H1 (cell line): ENCODE data around the gene SMTNL2. TPM values are rescaled to one million over a fixed set of nuclear protein-coding genes. Genes with fewer than 3 reads are reported as not detected.

Experiments
- CTCF ChIA-PET: fragments of 300-600 bp; sonication (Branson Sonifier 250); formaldehyde crosslinking; loops from one replicate; lab custom pipeline; 2021; ENCODE audit not compliant: partially characterized antibody; lab: Charles Lee
- POLR2A ChIA-PET: fragments of 300-600 bp; sonication (Branson Sonifier 250); formaldehyde crosslinking; loops from one replicate; lab custom pipeline; 2021; ENCODE audit warnings: inconsistent platforms; ENCODE audit not compliant: partially characterized antibody; lab: Charles Lee
- DNase-seq, 2 experiments: peaks; one replicate each; pipeline versions ENCODE4 v3.0.0 to v3.0.0-alpha.2; 2010 to 2022; ENCODE audit warnings: low spot score in 2 of 2, low read depth in 1 of 2, mixed read lengths in 1 of 2
- FAIRE-seq: peaks from 2 replicates; lab custom pipeline; 2011; peaks lifted over from hg19 to GRCh38; lab: Jason Lieb, UNC
- H2AFZ ChIP-seq: 2 replicates; pipeline ENCODE4 v1.8.1; 2012; ENCODE audit warnings: low read length, inconsistent platforms
- H2AK5ac ChIP-seq: 2 replicates; pipeline ENCODE4 v1.6.1; 2013; ENCODE audit warnings: low read depth, low read length
- H2BK120ac ChIP-seq: replicated peaks from 2 replicates; pipeline ENCODE3; 2013; ENCODE audit warnings: low read depth, low read length, inconsistent platforms
- H2BK12ac ChIP-seq: 2 replicates; pipeline ENCODE4 v1.6.1; 2013; ENCODE audit warnings: low read depth, low read length
- H2BK15ac ChIP-seq: 2 replicates; pipeline ENCODE4 v1.6.1; 2013; ENCODE audit warnings: low read length
- H2BK20ac ChIP-seq: 2 replicates; pipeline ENCODE4 v1.6.1; 2013; ENCODE audit warnings: low read length
- H2BK5ac ChIP-seq: 2 replicates; pipeline ENCODE4 v1.6.1; 2013; ENCODE audit warnings: low read depth, low read length
- H3K14ac ChIP-seq: 2 replicates; pipeline ENCODE4 v1.6.1; 2013; ENCODE audit warnings: inconsistent platforms; ENCODE audit not compliant: insufficient read length
- H3K18ac ChIP-seq: 2 replicates; pipeline ENCODE4 v1.6.1; 2013; ENCODE audit warnings: low read length; ENCODE audit errors: extremely low read depth
- H3K23ac ChIP-seq: 2 replicates; pipeline ENCODE4 v1.6.1; 2013; ENCODE audit warnings: inconsistent platforms; ENCODE audit not compliant: insufficient read length
- H3K23me2 ChIP-seq: 2 replicates; pipeline ENCODE4 v1.6.1; 2013; ENCODE audit warnings: low read depth, low read length
- H3K27ac ChIP-seq: 2 replicates; pipeline ENCODE4 v1.6.1; 2011; ENCODE audit warnings: low read depth, low read length, inconsistent platforms
- H3K27me3 ChIP-seq, 4 experiments: replicated peaks in 1 of 4; 1 replicate in 1 of 4; 2 replicates in 3 of 4; pipeline versions ENCODE4 v1.6.1 to v1.8.1; 2011 to 2013; ENCODE audit warnings: low read length in 3 of 4, mild to moderate bottlenecking in 3 of 4, inconsistent platforms in 2 of 4, mixed read lengths in 2 of 4, moderate library complexity in 1 of 4; ENCODE audit not compliant: control insufficient read depth in 3 of 4, insufficient read depth in 3 of 4; ENCODE audit errors: extremely low read depth in 1 of 4
- H3K36me3 ChIP-seq, 4 experiments: 2 replicates each; pipeline versions ENCODE4 v1.6.1 to v1.8.1; 2011 to 2013; ENCODE audit warnings: mild to moderate bottlenecking in 4 of 4, low read length in 3 of 4, moderate library complexity in 2 of 4, control low read depth in 1 of 4, inconsistent platforms in 1 of 4; ENCODE audit not compliant: insufficient read depth in 4 of 4, control insufficient read depth in 2 of 4
- H3K4ac ChIP-seq: replicated peaks from 2 replicates; pipeline ENCODE3; 2013; ENCODE audit warnings: low read length, low read depth, mixed read lengths, inconsistent platforms; ENCODE audit not compliant: insufficient read length
- H3K4me1 ChIP-seq, 4 experiments: replicated peaks in 1 of 4; 1 replicate in 1 of 4; 2 replicates in 3 of 4; pipeline versions ENCODE4 v1.6.1 to v1.8.1; 2011 to 2013; ENCODE audit warnings: low read length in 3 of 4, inconsistent platforms in 2 of 4, mixed read lengths in 1 of 4; ENCODE audit not compliant: insufficient read depth in 4 of 4, control insufficient read depth in 3 of 4
- H3K4me2 ChIP-seq, 2 experiments: 2 replicates each; pipeline versions ENCODE4 v1.6.1 to v1.8.1; 2011 to 2013; ENCODE audit warnings: low read depth in 2 of 2, low read length in 2 of 2, control low read depth in 1 of 2, inconsistent platforms in 1 of 2, mild to moderate bottlenecking in 1 of 2; ENCODE audit not compliant: insufficient read depth in 1 of 2
- H3K4me3 ChIP-seq, 4 experiments: fragments of 200-600, 300-600 bp in 1 of 4; sonication (generic), shearing (Covaris generic), sonication (Bioruptor Twin) in 1 of 4; 2 replicates each; pipeline versions ENCODE4 v1.5.1 to v1.8.1; 2011 to 2016; ENCODE audit warnings: low read length in 4 of 4, low read depth in 3 of 4, control low read depth in 2 of 4, inconsistent platforms in 2 of 4, mild to moderate bottlenecking in 2 of 4, mixed read lengths in 1 of 4, moderate library complexity in 1 of 4; ENCODE audit not compliant: insufficient read depth in 2 of 4; ENCODE audit errors: extremely low read depth in 1 of 4
- H3K56ac ChIP-seq: replicated peaks from 2 replicates; pipeline ENCODE3; 2013; ENCODE audit warnings: low read depth, mild to moderate bottlenecking, mixed read lengths, low read length, inconsistent platforms; ENCODE audit not compliant: insufficient read length
- H3K79me1 ChIP-seq: 2 replicates; pipeline ENCODE4 v1.6.1; 2013; ENCODE audit warnings: low read depth, low read length, control low read depth
- H3K79me2 ChIP-seq, 2 experiments: 2 replicates each; pipeline versions ENCODE4 v1.6.1 to v1.8.1; 2012 to 2013; ENCODE audit warnings: low read length in 2 of 2, mild to moderate bottlenecking in 2 of 2, inconsistent platforms in 1 of 2; ENCODE audit not compliant: insufficient read depth in 2 of 2, control insufficient read depth in 1 of 2
- H3K9ac ChIP-seq, 4 experiments: replicated peaks in 1 of 4; 1 replicate in 1 of 4; 2 replicates in 3 of 4; pipeline versions ENCODE4 v1.6.1 to v1.8.1; 2011 to 2013; ENCODE audit warnings: low read depth in 3 of 4, low read length in 3 of 4, control low read depth in 2 of 4, mild to moderate bottlenecking in 2 of 4, moderate library complexity in 2 of 4, inconsistent platforms in 1 of 4; ENCODE audit errors: extremely low read depth in 1 of 4
- H3K9me3 ChIP-seq, 2 experiments: 2 replicates each; pipeline versions ENCODE4 v1.6.1 to v1.8.1; 2012 to 2013; ENCODE audit warnings: mild to moderate bottlenecking in 2 of 2, moderate library complexity in 2 of 2, control low read depth in 1 of 2, inconsistent platforms in 1 of 2, low read depth in 1 of 2, low read length in 1 of 2, mixed read lengths in 1 of 2; ENCODE audit not compliant: insufficient read depth in 2 of 2
- H4K20me1 ChIP-seq, 2 experiments: replicated peaks in 1 of 2; 2 replicates each; pipeline versions ENCODE3 to v1.8.1; 2011 to 2013; ENCODE audit warnings: inconsistent platforms in 2 of 2, low read length in 2 of 2, mild to moderate bottlenecking in 1 of 2; ENCODE audit not compliant: insufficient read depth in 2 of 2, control insufficient read depth in 1 of 2
- H4K5ac ChIP-seq: 2 replicates; pipeline ENCODE4 v1.6.1; 2013; ENCODE audit warnings: low read length, low read depth, mixed read lengths, inconsistent platforms; ENCODE audit not compliant: insufficient read length
- H4K8ac ChIP-seq: 2 replicates; pipeline ENCODE4 v1.8.0; 2013; ENCODE audit warnings: mild to moderate bottlenecking, moderate library complexity, low read length, inconsistent platforms; ENCODE audit not compliant: insufficient read depth; ENCODE audit errors: extremely low read depth
- H4K91ac ChIP-seq: replicated peaks from 2 replicates; pipeline ENCODE3; 2013; ENCODE audit warnings: low read length, mixed read lengths, inconsistent platforms; ENCODE audit not compliant: insufficient read length
- CHD1 ChIP-seq: IDR thresholded peaks from 2 replicates; pipeline ENCODE4 v1.6.1; 2012; ENCODE audit warnings: low read depth, low read length, improper control_type of control experiment
- JUN ChIP-seq: IDR thresholded peaks from 2 replicates; pipeline ENCODE4 v1.6.1; 2011; ENCODE audit warnings: low read depth, mild to moderate bottlenecking, improper control_type of control experiment, low read length
- POLR2AphosphoS5 ChIP-seq: IDR thresholded peaks from 2 replicates; pipeline ENCODE4 v1.6.1; 2011; ENCODE audit warnings: low read depth, low read length
- RAD21 ChIP-seq, 2 experiments: IDR thresholded peaks in 1 of 2; conservative IDR thresholded peaks in 1 of 2; 2 replicates each; pipeline ENCODE4 v1.6.1; 2011; ENCODE audit warnings: low read depth in 2 of 2, low read length in 2 of 2, improper control_type of control experiment in 1 of 2, inconsistent platforms in 1 of 2, mild to moderate bottlenecking in 1 of 2, moderate library complexity in 1 of 2
- RBBP5 ChIP-seq: IDR thresholded peaks from 2 replicates; pipeline ENCODE4 v1.7.1; 2012; ENCODE audit warnings: low read depth, mild to moderate bottlenecking, inconsistent platforms, low read length, moderate library complexity, borderline replicate concordance
- SP1 ChIP-seq: IDR thresholded peaks from 2 replicates; pipeline ENCODE4 v1.6.1; 2011; ENCODE audit warnings: low read depth, low read length
- SRF ChIP-seq: IDR thresholded peaks from 2 replicates; pipeline ENCODE4 v1.6.1; 2011; ENCODE audit warnings: mild to moderate bottlenecking, low read depth, low read length, moderate library complexity
- TAF7 ChIP-seq: optimal IDR thresholded peaks from 2 replicates; pipeline ENCODE3; 2011; ENCODE audit warnings: low read depth, mild to moderate bottlenecking, inconsistent platforms, low read length, moderate library complexity, borderline replicate concordance
- TCF12 ChIP-seq: IDR thresholded peaks from 2 replicates; pipeline ENCODE4 v1.6.1; 2011; ENCODE audit warnings: low read depth, mild to moderate bottlenecking, low read length
- WGBS, 2 experiments: shearing (Covaris generic) in 1 of 2; methylation state at CpG; one replicate each; pipeline versions ENCODE4 v1.1.6 to v1.1.7; 2013 to 2015; ENCODE audit warnings: low lambda C conversion rate in 2 of 2, mixed read lengths in 2 of 2, inconsistent platforms in 1 of 2, low coverage in 1 of 2, missing lambda C conversion rate in 1 of 2; ENCODE audit not compliant: insufficient replicate concordance in 2 of 2, insufficient coverage in 1 of 2, insufficient read length in 1 of 2; ENCODE audit errors: extremely low coverage in 1 of 2, missing lambda C conversion rate in 1 of 2; 5-methylcytosine and 5-hydroxymethylcytosine counted together
- polyA plus RNA-seq, 7 experiments: library from polyadenylated mRNA; depleted of rRNA in 3 of 7; stranded (reverse) in 5 of 7; unstranded in 2 of 7; fragments of >200 nt in 5 of 7; fragments of 200-250 nt in 2 of 7; gene quantifications; 1 replicate in 5 of 7; 2 replicates in 1 of 7; 4 replicates in 1 of 7; pipeline versions ENCODE4 v1.2.1 to v1.2.3, GENCODE V29; 2011 to 2013; ENCODE audit warnings: missing spikeins in 2 of 7, mixed read lengths in 2 of 7
- total RNA-seq: library from RNA; stranded (reverse); fragmentation: NEBNext Ultra II Directional; extraction: Animal tissue kit (Norgen Biotek cat#: 25700); gene quantifications from 2 replicates; pipeline ENCODE4 v1.2.1, GENCODE V29; 2021

SMTNL2 gene
- total and polyA plus RNA-seq, 2 of the 8 experiments (the other 6 are each of a cell fraction or from before 2014, with no cell fraction given), result 3.6 to 4.5 TPM

DNA sequence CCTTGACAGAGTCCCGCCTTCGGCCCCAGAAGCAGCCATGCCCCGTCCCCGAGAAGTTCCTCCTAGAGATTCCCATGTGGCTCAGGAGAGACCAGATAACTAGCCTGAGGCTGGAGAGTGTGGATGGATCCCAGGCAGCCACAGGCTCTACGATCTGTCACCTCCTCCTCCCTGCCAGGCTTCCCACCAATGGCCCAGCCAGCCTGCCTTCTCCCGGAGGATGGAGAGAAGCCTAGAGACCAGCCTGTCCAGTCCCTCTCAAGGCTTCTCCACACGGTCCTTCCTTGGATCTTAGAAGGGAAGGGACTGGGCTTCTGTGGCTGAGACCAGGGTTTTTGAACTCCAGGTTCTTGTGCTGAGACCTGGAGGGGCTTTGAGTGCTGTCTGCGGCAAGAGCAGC, 1.6 kb upstream of the SMTNL2 start:
- Histone ChIP-seq H2BK15ac (no peak overlapping the region), H3K27me3 (peaks cover 8 to 45% (median 38%) of the 10 kb centered on the region in 4 experiments), H3K36me3 (no peaks in the 10 kb centered on the region), H2BK12ac (no peak overlapping the region), H2BK20ac (no peak overlapping the region), H3K4me3 (no peak overlapping the region), H3K56ac (no peak overlapping the region), H3K79me2 (no peaks in the 10 kb centered on the region), H2AK5ac (no peak overlapping the region; the same call in 1 of the 2 replicates), H2BK120ac (no peak overlapping the region), H3K23ac (no peak overlapping the region), H3K4me2 (no peak overlapping the region; a peak in 1 of 4 replicates), H3K79me1 (no peaks in the 10 kb centered on the region), H3K14ac (no peak overlapping the region), H4K20me1 (peaks cover 0 to 1% of the 10 kb centered on the region in 2 experiments), H3K9ac (no peak overlapping the region), H3K18ac (no peak overlapping the region), H2BK5ac (no peak overlapping the region), H3K9me3 (no peaks in the 10 kb centered on the region), H2AFZ (no peak overlapping the region), H3K23me2 (peaks cover 10% of the 10 kb centered on the region; the same call in 1 of the 2 replicates), H3K4me1 (peaks cover 0 to 18% (median 13%) of the 10 kb centered on the region in 4 experiments; a peak in 6 of 7 replicates), H4K5ac (no peak overlapping the region), H3K27ac (no peak overlapping the region), H4K91ac (no peak overlapping the region), H4K8ac (no peak overlapping the region), H3K4ac (no peak overlapping the region)
- ChIA-PET POLR2A (no interaction called here), CTCF (interaction anchor here (1.2 to 8.8 kb wide), 5 partner anchors 13 to 50 kb away, joined by 4 to 114 read pairs (median 12); partner anchors contain the start of gene GGT6)
- DNase-seq (no peak), FAIRE-seq (no peak)
- WGBS, 2 experiments, result 72% methylated on average over 8 of the region's 8 CpGs; no CpG with 5 or more reads in 1 of the 2 experiments
- TF ChIP-seq CHD1 (no peak), POLR2AphosphoS5 (no peak), SP1 (no peak), SRF (no peak), TAF7 (no peak), TCF12 (no peak), RBBP5 (no peak), JUN (no peak), RAD21 (IDR thresholded peaks at IDR 0.05 in 1 of 2, conservative IDR thresholded peaks at IDR 0.05 in 1 of 2; ENCODE audit: low read depth in 2 of 2, low read length in 2 of 2) (no peak)
